Mesenchymal stem cell (in vitro differentiated cells and primary cell): ENCODE results near the gene CMSS1.
A peak's percentile ranks its signal among the peaks of the same experiment; 100 is the strongest.
"Not testable (repeated sequence)": the region's sequence is repeated elsewhere in the genome, so short reads cannot be mapped to it uniquely, and the experiment has no call there.

Experiments used
- DNase-seq: peaks from one replicate; pipeline ENCODE4 v3.0.0-alpha.2; 2013
- H2AFZ ChIP-seq: one replicate; pipeline ENCODE4 v1.6.1; 2013; ENCODE audit warnings: low read depth, mild to moderate bottlenecking, control low read depth, inconsistent platforms, low read length, moderate library complexity
- H2AK5ac ChIP-seq: 2 replicates; pipeline ENCODE4 v1.6.1; 2013; ENCODE audit warnings: low read length, moderate library complexity, mild to moderate bottlenecking, inconsistent platforms; ENCODE audit not compliant: severe bottlenecking
- H2BK120ac ChIP-seq: one replicate; pipeline ENCODE4 v1.6.1; 2013; ENCODE audit warnings: low read depth, mild to moderate bottlenecking, inconsistent platforms, low read length, moderate library complexity
- H2BK12ac ChIP-seq, 2 experiments: one replicate each; pipeline ENCODE4 v1.6.1; 2013; ENCODE audit warnings: inconsistent platforms in 2 of 2, low read length in 2 of 2, mild to moderate bottlenecking in 2 of 2, moderate library complexity in 2 of 2, control low read depth in 1 of 2
- H2BK15ac ChIP-seq: one replicate; pipeline ENCODE4 v1.6.1; 2013; ENCODE audit warnings: mild to moderate bottlenecking, low read depth, inconsistent platforms; ENCODE audit not compliant: poor library complexity, severe bottlenecking
- H2BK5ac ChIP-seq: 2 replicates; pipeline ENCODE4 v1.6.1; 2013; ENCODE audit warnings: low read depth, mild to moderate bottlenecking, low read length, control low read depth, inconsistent platforms; ENCODE audit not compliant: poor library complexity, severe bottlenecking
- H3K14ac ChIP-seq, 2 experiments: one replicate each; pipeline ENCODE4 v1.6.1; 2013; ENCODE audit warnings: inconsistent platforms in 2 of 2, low read length in 2 of 2, control low read depth in 1 of 2, mild to moderate bottlenecking in 1 of 2, moderate library complexity in 1 of 2
- H3K18ac ChIP-seq, 2 experiments: one replicate each; pipeline ENCODE4 v1.6.1; 2013; ENCODE audit warnings: inconsistent platforms in 2 of 2, low read length in 2 of 2, control low read depth in 1 of 2, low read depth in 1 of 2, mild to moderate bottlenecking in 1 of 2
- H3K23ac ChIP-seq, 2 experiments: one replicate each; pipeline ENCODE4 v1.6.1; 2013; ENCODE audit warnings: inconsistent platforms in 2 of 2, low read length in 2 of 2, mild to moderate bottlenecking in 2 of 2, moderate library complexity in 2 of 2, control low read depth in 1 of 2
- H3K27ac ChIP-seq: 2 replicates; pipeline ENCODE4 v1.5.1; 2013; ENCODE audit warnings: mild to moderate bottlenecking, moderate library complexity, low read length, control low read depth, inconsistent platforms; ENCODE audit not compliant: poor library complexity, severe bottlenecking
- H3K27me3 ChIP-seq, 2 experiments: 2 replicates each; pipeline versions ENCODE4 v1.6.1 to v1.7.0; 2013; ENCODE audit warnings: low read length in 2 of 2, mild to moderate bottlenecking in 2 of 2, moderate library complexity in 2 of 2, control low read depth in 1 of 2, inconsistent platforms in 1 of 2; ENCODE audit not compliant: control insufficient read depth in 1 of 2, insufficient read depth in 1 of 2
- H3K36me3 ChIP-seq, 2 experiments: 2 replicates each; pipeline versions ENCODE4 v1.6.1 to v1.7.0; 2013; ENCODE audit warnings: low read length in 2 of 2, control low read depth in 1 of 2, inconsistent platforms in 1 of 2, low read depth in 1 of 2, mild to moderate bottlenecking in 1 of 2; ENCODE audit not compliant: insufficient read depth in 2 of 2, control insufficient read depth in 1 of 2
- H3K4ac ChIP-seq, 2 experiments: one replicate each; pipeline ENCODE4 v1.6.1; 2013; ENCODE audit warnings: inconsistent platforms in 2 of 2, low read length in 2 of 2, mild to moderate bottlenecking in 2 of 2, moderate library complexity in 2 of 2, control low read depth in 1 of 2, low read depth in 1 of 2
- H3K4me1 ChIP-seq: 2 replicates; pipeline ENCODE4 v1.6.1; 2013; ENCODE audit warnings: low read depth, low read length, control low read depth; ENCODE audit not compliant: control insufficient read depth, insufficient read depth
- H3K4me2 ChIP-seq: 2 replicates; pipeline ENCODE4 v1.6.1; 2013; ENCODE audit warnings: low read length, mild to moderate bottlenecking, inconsistent platforms; ENCODE audit not compliant: poor library complexity, severe bottlenecking
- H3K4me3 ChIP-seq, 2 experiments: 2 replicates each; pipeline versions ENCODE4 v1.5.1 to v1.7.0; 2013; ENCODE audit warnings: low read length in 2 of 2, mild to moderate bottlenecking in 2 of 2, control low read depth in 1 of 2, low read depth in 1 of 2; ENCODE audit not compliant: insufficient read depth in 1 of 2
- H3K79me1 ChIP-seq: replicated peaks from 2 replicates; pipeline ENCODE4 v1.6.1; 2013; ENCODE audit warnings: mild to moderate bottlenecking, control low read depth, low read length, inconsistent platforms; ENCODE audit not compliant: poor library complexity, severe bottlenecking
- H3K9ac ChIP-seq: 2 replicates; pipeline ENCODE4 v1.7.0; 2013; ENCODE audit warnings: mild to moderate bottlenecking, low read length, moderate library complexity
- H3K9me3 ChIP-seq: 2 replicates; pipeline ENCODE4 v1.7.0; 2013; ENCODE audit warnings: mild to moderate bottlenecking, low read length; ENCODE audit not compliant: control insufficient read depth
- H4K8ac ChIP-seq: one replicate; pipeline ENCODE4 v1.6.1; 2013; ENCODE audit warnings: inconsistent platforms, mild to moderate bottlenecking, low read length, moderate library complexity
- H4K91ac ChIP-seq: one replicate; pipeline ENCODE4 v1.6.1; 2013; ENCODE audit warnings: mild to moderate bottlenecking, low read length, inconsistent platforms
- WGBS: methylation state at CpG from one replicate; pipeline ENCODE4 v1.1.7; 2013; ENCODE audit warnings: mixed read lengths; 5-methylcytosine and 5-hydroxymethylcytosine counted together

The CMSS1 gene

DNA sequence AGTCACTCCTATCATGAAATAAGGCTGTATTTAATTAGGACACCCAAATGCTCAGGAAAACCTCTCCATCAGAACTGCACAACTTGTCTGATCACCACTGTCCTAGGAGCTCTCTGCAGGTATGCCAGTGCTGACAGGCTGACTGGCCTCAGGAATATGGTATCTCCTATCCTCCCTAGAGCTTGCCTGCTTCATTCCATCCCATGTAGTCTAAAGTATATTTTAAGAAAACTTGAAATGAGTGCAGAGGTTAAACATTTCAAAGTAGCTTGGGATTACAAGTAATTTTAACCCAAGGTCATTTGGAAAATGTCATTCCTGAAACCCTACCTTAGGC lies 273.0 kb downstream of the CMSS1 start:
- Histone ChIP-seq H4K91ac (no peak overlapping the region), H3K36me3 (no peaks in the 10 kb centered on the region), H2BK5ac (no peak overlapping the region), H3K14ac (no peak overlapping the region), H4K8ac (peak overlapping the region; percentile 70), H2AFZ (no peak overlapping the region), H2BK15ac (no peak overlapping the region), H2AK5ac (no peak overlapping the region), H3K9me3 (no peaks in the 10 kb centered on the region), H3K4me3 (no peak overlapping the region), H3K27ac (no peak overlapping the region), H3K4me1 (peaks cover 3% of the 10 kb centered on the region), H2BK12ac (peak overlapping the region in 1 of 2 experiments; percentile 89), H3K9ac (peak overlapping the region; percentile 45), H3K18ac (peak overlapping the region; percentile 40 to 92), H2BK120ac (no peak overlapping the region), H3K4me2 (no peak overlapping the region), H3K27me3 (no peaks in the 10 kb centered on the region), H3K23ac (no peak overlapping the region), H3K79me1 (peaks cover 2% of the 10 kb centered on the region), H3K4ac (peak overlapping the region in 1 of 2 experiments; percentile 87)
- DNase-seq, result no peak

DNA sequence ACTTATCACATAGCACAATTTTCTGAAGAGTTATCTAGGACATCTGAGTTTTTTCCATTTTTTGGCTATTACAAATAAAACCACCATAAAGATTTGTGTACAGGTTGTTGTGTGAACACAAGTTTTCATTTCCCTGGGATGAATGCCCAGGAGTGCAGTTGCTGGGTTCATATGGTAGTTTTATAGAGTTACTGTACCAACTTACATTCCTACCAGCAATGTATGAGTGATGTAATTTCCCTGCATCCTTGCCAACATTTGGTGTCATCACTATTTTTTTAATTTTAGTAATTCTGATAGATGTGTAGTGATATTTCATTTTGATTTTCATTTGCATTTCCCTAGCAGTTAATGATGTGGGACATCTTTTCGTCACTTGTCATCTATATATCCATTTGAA lies 276.2 kb downstream of the CMSS1 start:
- Histone ChIP-seq H3K23ac (no peak overlapping the region), H4K91ac (no peak overlapping the region), H3K9me3 (no peaks in the 10 kb centered on the region), H3K36me3 (no peaks in the 10 kb centered on the region), H3K79me1 (peaks cover 2% of the 10 kb centered on the region), H3K14ac (no peak overlapping the region), H3K4ac (no peak overlapping the region), H3K4me2 (no peak overlapping the region), H3K9ac (no peak overlapping the region), H2AFZ (no peak overlapping the region), H3K4me1 (peaks cover 5% of the 10 kb centered on the region), H3K27ac (no peak overlapping the region), H2BK5ac (no peak overlapping the region), H3K27me3 (no peaks in the 10 kb centered on the region), H3K4me3 (no peak overlapping the region), H2AK5ac (no peak overlapping the region), H2BK15ac (no peak overlapping the region), H4K8ac (no peak overlapping the region), H2BK120ac (no peak overlapping the region), H2BK12ac (no peak overlapping the region), H3K18ac (no peak overlapping the region)
- 100% methylated on average over 1 of the region's 1 CpG for WGBS
- no peak for DNase-seq

DNA sequence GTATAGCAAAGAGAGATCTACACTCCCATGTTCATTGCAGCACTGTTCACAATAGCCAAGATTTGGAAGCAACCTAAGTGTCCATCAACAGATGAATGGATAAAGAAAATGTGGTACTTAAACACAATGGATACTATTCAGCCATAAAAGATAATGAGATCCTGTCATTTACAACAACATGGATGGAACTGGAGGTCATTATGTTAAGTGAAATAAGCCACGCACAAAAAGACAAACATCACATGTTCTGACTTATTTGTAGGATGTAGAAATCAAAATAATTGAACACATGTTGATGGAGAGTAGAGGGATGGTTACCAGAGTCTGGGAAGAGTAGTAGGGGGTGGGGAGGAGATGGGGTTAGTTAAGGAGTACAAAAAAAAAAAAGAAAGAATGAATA lies 278.6 kb downstream of the CMSS1 start:
- H4K8ac ChIP-seq, H3K79me1 ChIP-seq: not testable (repeated sequence)

DNA sequence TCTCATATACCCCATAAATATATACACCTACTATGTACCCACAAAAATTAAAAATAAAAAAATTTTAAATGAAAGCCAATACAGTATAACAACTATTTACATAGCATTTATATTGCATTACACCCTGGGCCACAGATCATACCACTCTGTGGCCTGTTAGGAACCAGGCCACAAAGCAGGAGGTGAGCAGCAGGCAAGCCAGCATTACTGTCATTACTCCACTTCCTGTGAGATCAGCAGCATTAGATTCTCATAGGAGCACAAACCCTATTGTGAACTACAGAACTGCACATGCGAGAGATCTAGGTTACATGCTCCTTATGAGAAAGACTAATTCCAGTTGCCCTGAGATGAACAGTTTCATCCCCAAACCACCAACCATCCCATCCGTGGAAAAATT lies 279.2 kb downstream of the CMSS1 start:
- H2BK120ac ChIP-seq, result no peak overlapping the region
- peak overlapping the region in 1 of 2 experiments; percentile 82 for H3K4ac ChIP-seq
- peak overlapping the region; percentile 29 for H2AK5ac ChIP-seq
- no peaks in the 10 kb centered on the region for H3K9me3 ChIP-seq
- H3K4me2 ChIP-seq, result no peak overlapping the region
- no peak overlapping the region for H3K27ac ChIP-seq
- H3K9ac ChIP-seq, result no peak overlapping the region
- no peak overlapping the region for H3K23ac ChIP-seq
- H4K8ac ChIP-seq, result no peak overlapping the region
- no peak overlapping the region for H2BK5ac ChIP-seq
- no peaks in the 10 kb centered on the region for H3K27me3 ChIP-seq
- no peak for DNase-seq
- WGBS, result 84% methylated on average over 1 of the region's 2 CpGs
- no peaks in the 10 kb centered on the region for H3K36me3 ChIP-seq
- H2AFZ ChIP-seq, result no peak overlapping the region
- no peaks in the 10 kb centered on the region for H3K79me1 ChIP-seq
- H2BK15ac ChIP-seq, result no peak overlapping the region
- H2BK12ac ChIP-seq, result peak overlapping the region in 1 of 2 experiments; percentile 94
- H3K14ac ChIP-seq, result no peak overlapping the region
- peak overlapping the region in 1 of 2 experiments; percentile 88 for H3K18ac ChIP-seq
- no peak overlapping the region for H3K4me3 ChIP-seq
- H3K4me1 ChIP-seq, result peaks cover 2% of the 10 kb centered on the region
- no peak overlapping the region for H4K91ac ChIP-seq

More for the DNA sequence above, 278.6 kb downstream of the CMSS1 start:
- not testable (repeated sequence) for H3K18ac ChIP-seq, H4K91ac ChIP-seq, H3K27ac ChIP-seq, H3K14ac ChIP-seq, H3K9me3 ChIP-seq, H2BK120ac ChIP-seq, H2BK5ac ChIP-seq, H3K4ac ChIP-seq, H3K23ac ChIP-seq, H3K27me3 ChIP-seq, H3K4me3 ChIP-seq, H2BK15ac ChIP-seq, H3K4me1 ChIP-seq, H3K4me2 ChIP-seq, H3K36me3 ChIP-seq, DNase-seq, H2AFZ ChIP-seq, H2AK5ac ChIP-seq, H3K9ac ChIP-seq, H2BK12ac ChIP-seq
- 100% methylated on average over 1 of the region's 1 CpG for WGBS
